DOHH2 (cell line): ENCODE results near the gene MCAT.

Source experiments
- CTCF ChIP-seq: fragments of 200-600 bp; sonication (generic); IDR thresholded peaks from one replicate; pipeline ENCODE4 v1.5.1; 2014; ENCODE audit warnings: antibody characterized with exemption, mild to moderate bottlenecking, low read depth, low read length; ENCODE audit not compliant: poor library complexity, severe bottlenecking
- EZH2phosphoT487 ChIP-seq: fragments of 200-600 bp; sonication (generic); IDR thresholded peaks from 2 replicates; pipeline ENCODE4 v1.6.1; 2017; ENCODE audit warnings: borderline replicate concordance, mild to moderate bottlenecking, antibody characterized with exemption, low read length, moderate library complexity, mixed read lengths

- no peak for TF ChIP-seq CTCF
- TF ChIP-seq EZH2phosphoT487 = no peak
These were observed 6.4 kb downstream of the MCAT start for GRCh38 chr22:43136801-43137200.
